T-helper 2 cell treated with Interferon-gamma antibody and Interleukin-4, amounts not matched to agents 100 ng/mL and 5 ng/mL, for 36 hours (primary cell): ENCODE data around the gene TOB1. TPM values are rescaled to one million over a fixed set of nuclear protein-coding genes. Genes with fewer than 3 reads are reported as not detected.

ENCODE experiments used
- intact Hi-C: fragments of 100-400 bp; cut with micrococcal nuclease; formaldehyde crosslinking; loops from one replicate; pipeline ENCODE4 v1.15.1; 2023
- total RNA-seq: library from RNA; stranded (reverse); gene quantifications from 2 replicates; pipeline ENCODE4 v1.2.3, GENCODE V29; 2022

The TOB1 gene, protein sequence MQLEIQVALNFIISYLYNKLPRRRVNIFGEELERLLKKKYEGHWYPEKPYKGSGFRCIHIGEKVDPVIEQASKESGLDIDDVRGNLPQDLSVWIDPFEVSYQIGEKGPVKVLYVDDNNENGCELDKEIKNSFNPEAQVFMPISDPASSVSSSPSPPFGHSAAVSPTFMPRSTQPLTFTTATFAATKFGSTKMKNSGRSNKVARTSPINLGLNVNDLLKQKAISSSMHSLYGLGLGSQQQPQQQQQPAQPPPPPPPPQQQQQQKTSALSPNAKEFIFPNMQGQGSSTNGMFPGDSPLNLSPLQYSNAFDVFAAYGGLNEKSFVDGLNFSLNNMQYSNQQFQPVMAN
- total RNA-seq = 32.6 and 34.3 TPM in 2 replicates

DNA sequence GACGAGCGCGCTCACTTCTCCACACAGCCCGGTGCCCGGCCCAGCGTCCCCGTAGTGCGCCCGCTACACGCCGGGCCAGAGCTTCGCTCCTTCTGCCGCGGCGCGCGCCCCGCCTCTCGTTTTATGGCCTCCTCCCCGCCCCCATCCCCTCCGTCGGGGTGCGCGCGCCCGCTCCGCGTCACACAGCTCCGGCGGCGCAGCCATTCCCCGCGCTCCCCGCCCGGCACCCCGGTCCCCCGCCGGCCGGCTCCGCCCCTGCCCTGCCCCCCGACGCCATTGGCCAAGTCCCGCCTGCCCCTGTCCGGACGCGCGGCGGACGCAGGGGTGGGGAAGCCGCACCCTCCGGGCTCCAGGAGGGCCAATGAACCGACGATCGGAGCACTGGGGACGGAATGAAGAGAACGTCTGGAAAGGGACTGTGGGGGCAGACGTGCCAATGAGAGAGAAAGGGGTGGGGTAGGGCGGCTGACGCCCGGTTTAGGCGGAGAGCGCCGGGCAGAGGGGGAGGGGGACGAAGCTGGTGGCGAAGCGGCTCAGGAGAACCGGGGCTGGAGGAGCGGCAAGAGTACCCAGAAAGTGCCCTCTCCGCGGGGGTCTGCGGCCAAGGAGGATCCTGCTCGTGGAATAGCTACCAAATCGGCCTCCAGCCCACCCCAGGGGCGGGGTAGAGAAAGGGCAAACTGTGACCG, at the start of gene TOB1:
Gene TOB1 (minus strand): TSS at position 94 of the 689 bp plus-strand sequence. CDS start 2,337 bp downstream, outside the sequence.
- intact Hi-C loops = loop anchor here (1.0 to 10.0 kb wide), 7 partner anchors 44 to 394 kb away; partner anchors contain the start of genes MBTD1, NME1 and UTP18

DNA sequence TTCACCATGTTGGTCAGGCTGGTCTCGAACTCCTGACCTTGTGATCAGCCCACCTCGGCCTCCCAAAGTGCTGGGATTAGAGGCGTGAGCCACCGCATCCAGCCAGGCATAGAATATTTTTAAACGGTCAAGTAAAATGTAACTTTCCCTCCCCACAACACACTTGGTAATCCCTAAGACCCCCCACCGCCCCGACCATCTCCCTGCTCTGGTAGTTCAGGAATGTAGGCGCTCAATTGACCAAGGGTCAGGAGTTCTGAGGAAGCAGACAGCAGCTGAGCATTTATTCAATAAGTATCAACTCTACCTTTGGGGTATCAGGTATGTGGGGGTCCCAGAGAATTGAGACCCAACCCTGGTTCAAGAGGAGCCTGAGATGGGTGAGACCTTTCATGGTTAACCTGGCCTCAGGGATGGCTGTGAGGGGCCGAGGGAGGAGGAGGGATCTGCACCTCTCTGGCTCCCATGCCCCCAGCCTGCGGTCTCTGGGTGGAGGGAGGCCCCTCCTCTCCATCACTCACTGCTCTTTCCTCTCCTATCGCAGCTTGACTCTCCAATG, 48.4 kb upstream of the TOB1 start:
- intact Hi-C loops = no loop called here

DNA sequence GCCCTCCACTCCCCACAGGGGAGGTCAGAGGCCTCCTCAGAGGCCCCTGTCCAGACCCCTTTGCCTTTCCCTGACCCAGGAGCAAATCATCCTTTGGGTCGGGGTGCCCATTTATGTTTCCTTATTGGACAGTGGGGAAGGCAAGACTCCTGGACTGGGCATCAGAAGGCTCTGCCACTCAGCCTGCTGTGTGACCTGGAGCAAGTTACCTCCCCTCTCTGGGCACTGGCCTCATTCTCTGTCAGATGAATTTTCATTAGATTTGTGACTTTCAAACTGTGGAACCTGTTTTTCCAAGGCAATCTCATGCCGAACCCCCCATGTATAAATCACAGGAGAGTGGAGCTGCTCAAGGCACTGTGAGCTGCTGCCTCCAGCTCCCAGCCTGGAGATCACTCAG, 47.0 kb upstream of the TOB1 start:
- intact Hi-C loops = no loop called here

DNA sequence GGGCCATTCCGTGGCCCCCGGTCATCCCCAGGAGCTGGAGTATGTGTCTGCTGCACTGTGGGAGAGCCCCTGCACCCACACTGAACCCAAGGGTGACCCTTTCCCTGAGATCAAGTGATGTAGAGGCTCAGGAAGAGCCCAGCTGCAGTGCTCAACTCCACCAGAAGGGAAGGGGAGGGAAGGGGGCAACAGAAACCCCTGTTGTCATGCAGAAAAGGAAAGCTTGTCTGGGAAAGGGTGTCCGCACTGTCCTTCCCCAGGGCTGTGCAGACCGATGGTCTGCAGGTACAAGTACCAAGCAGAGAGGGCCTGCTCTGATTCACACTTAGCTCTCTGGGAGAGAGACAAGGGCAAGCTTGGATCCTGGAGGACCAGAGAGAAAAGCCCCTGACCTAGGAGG, 45.7 kb upstream of the TOB1 start:
- intact Hi-C loops = loop anchor here (2.0 kb wide), 2 partner anchors 33 to 45 kb away; partner anchors contain the start of gene TOB1

DNA sequence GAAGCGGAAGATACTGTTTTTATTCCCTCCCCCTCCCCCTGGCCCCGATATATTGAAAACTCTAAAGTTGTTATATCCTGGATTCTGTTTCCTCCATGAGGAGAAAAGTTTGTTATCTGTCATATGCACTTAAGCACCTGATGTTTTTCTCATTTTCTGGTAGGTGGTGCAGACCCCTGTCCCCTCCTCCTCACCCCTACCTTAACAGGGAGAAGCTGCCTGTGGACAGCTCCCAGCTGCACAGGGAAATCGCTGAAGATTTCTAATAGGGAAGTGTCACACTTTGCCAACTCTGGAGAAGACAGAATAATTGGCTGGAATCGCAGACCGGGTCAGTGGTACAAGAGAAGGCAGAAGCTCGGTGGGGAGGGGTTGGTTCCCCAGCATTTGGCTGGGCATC, 45.3 kb upstream of the TOB1 start:
- intact Hi-C loops = loop anchor here (2.0 kb wide), 2 partner anchors 33 to 45 kb away; partner anchors contain the start of gene TOB1

DNA sequence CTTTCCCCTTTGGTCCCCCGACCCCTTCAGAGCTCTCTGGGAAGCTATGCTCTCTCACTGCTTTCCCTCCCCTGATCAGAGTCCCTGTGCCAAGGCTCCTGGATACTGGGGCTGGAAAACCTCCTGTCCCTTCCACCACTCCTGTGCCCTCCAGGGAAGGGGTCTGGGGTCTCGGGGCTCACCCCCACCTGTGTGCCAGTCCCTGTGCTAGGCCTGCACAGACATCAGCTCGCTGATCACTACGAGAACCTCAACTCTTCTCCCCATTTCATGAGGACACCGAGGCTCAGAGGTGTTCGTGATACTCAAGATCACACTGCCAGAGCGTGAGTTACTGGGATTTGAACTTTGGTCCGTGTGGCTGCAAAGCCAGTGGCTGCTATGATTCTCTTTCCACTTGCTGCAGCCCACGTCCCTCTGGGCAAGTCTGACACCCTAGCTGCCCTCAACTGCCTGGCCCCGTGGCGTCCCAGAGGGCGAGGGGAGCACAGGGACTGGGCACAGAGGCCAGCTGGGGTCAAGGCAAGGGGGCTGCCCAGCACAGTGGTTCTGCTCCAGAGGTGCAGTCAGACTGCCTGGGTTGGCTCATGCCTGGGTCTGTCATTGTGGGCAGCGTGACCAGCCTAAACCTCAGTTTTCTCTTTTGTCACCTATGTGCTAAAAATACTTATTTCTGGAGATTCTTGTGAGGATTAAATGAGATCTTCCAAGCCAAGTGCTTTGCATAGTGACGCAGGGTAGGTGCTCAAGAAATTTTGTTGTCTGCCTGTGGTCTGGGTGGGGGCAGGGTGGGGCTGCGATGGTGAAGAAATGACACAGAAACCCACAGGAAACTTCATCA, 43.8 kb upstream of the TOB1 start:
- intact Hi-C loops = loop anchor here (2.0 kb wide), 2 partner anchors 35 to 43 kb away; partner anchors contain the start of gene TOB1

DNA sequence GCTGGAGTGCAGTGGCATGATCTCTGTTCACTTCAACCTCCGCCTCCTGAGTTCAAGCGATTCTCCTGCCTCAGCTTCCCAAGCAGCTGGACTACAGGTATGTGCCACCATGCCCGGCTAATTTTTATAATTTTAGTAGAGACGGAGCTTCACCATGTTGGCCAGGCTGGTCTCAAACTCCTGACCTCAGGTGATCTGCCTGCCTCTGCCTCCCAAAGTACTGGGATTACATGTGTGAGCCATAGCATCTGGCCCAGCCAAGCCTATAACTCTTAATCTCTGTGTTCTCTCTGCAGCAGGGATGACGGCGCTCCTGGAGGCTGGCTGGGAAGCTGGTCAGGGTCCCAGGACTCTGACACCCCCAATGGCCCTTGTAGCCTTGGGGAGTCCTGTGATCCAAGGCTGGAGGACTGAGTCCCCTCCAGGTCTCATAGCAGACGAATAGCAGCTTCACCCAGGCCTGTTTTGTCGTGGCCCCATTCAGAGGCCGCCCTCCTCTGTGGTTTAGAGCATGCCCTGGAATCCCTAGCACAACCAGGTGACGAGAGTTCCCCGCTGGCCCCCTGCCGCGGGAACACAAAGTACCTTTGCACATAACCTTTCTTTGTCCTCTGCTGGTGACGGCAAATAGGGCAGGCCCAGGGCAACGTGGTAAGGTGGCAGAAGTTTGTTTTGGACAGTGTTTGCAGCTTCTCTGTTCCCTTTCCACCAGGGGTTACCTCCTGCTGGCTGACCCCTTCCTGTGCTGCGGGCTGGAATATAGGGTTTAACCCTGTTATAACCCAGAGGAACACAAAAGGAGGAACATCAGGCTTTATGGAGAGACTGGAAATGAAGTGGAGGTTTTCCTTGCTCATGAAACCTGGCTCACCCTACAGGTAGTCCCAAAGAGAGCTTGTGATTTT, 43.0 kb upstream of the TOB1 start:
- intact Hi-C loops = no loop called here

DNA sequence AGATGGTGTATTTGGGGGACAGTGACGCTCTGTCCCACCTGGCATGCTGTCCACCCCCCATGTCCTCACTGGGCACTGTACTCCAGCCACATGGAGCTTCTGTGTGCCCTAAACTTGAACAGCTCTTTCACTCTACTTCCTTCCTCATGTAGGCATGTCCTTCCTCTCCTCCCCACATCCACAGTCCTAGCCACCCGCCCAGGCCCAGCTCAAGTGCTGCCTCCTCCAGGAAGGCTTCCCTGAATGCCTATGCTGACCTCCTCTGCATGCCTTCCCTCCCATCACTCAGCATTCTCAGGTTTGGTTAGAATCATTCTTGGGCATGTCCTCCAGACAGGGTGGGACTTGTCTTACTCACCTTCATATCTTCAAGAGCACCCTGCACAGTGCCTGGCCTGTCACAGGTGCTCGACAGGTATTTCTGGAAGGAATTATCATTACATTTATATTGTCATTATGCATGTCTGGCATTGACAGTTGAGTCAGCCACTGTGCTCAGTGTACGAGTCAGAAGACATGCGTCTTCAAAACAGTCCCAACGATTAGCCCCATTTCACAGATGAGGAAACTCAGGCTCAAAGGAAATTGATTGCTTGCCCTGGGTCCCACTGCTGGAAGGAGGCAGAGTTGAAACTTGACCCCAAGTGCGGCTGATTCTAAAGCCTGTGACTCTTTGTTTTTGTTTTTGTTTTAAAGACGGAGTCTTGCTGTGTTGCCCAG, 42.1 kb upstream of the TOB1 start:
- intact Hi-C loops = no loop called here

DNA sequence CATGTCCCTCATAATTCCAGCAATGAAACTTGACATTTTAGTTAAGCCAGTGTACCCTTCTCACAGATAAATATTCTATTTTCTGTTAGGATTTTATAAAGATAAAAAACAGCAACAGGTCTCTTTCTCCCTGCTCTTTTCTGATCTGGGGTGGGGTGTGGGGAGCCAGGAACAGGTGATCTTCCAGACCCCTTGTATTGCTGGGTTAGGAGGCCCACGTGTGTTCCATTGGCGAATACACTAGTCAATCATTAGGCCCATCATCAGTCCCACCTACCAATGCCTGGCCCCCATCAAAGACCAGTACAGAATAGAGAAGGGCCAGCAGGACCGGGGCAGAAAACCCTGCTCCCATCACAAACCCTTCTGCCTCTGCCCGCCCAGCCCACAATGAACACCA, 40.3 kb upstream of the TOB1 start:
- intact Hi-C loops = no loop called here

DNA sequence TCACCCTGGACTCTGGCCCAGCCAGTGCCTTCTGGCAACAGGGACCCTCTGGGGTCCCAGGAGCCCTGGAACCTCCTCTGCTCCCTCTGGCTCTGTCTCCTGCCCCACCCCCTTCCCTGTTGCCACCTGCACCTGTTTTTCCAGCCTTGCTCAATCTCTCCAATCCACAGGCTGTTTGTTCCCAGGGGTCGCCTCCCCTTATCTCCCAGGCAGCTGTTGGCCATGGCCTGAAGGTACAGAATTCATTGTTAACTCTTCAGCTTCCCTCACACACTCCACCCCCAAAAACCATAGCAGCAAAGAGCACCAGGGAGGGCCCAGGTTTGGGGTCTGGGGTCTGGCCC, 39.3 kb upstream of the TOB1 start:
- intact Hi-C loops = no loop called here

DNA sequence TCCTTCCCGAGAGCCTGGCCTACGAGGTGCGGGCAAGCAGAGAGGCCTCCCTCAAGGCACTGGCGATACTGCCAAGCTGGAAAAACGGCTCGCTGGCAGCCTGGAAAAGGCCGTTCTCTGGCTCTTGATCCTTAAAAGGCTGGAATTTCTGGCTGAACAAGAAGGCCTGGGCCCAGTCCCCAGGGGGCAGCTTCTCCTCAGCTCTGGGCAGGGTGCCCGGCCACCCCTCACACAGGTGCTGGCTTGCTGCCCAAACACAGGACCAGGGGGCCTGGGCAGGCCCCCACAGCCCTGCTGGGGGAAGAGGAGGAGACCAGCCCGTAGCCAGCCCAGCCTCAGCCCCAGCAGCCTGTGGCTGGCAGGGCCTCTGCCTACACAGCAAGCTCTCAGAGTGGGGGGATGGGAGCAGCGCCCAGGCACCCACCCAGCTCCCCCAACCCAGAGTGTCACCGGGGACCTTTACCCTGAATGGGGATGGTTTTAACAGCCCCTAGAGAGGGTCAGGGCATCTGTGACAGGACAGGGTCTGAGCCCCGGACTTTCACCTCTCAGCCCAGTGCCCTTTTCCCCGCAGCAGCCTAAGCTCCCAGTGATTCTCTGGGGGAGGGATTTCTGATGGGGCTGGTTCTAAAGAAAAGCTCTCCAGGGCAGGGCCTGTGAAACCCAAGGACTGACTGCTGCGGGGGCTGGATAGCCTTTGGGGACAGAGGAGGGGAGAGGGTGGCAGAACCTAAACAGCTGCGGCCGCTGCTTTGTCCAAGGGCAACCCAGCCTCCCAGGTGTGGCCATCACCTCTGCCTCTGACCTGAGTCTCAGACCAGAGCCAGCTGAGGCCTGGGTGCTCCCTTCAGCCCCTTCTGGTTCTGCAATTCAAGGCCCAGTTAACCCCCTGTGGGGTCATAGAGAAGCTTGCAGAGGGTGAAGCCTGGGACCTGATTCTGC, 38.6 kb upstream of the TOB1 start:
- intact Hi-C loops = no loop called here

DNA sequence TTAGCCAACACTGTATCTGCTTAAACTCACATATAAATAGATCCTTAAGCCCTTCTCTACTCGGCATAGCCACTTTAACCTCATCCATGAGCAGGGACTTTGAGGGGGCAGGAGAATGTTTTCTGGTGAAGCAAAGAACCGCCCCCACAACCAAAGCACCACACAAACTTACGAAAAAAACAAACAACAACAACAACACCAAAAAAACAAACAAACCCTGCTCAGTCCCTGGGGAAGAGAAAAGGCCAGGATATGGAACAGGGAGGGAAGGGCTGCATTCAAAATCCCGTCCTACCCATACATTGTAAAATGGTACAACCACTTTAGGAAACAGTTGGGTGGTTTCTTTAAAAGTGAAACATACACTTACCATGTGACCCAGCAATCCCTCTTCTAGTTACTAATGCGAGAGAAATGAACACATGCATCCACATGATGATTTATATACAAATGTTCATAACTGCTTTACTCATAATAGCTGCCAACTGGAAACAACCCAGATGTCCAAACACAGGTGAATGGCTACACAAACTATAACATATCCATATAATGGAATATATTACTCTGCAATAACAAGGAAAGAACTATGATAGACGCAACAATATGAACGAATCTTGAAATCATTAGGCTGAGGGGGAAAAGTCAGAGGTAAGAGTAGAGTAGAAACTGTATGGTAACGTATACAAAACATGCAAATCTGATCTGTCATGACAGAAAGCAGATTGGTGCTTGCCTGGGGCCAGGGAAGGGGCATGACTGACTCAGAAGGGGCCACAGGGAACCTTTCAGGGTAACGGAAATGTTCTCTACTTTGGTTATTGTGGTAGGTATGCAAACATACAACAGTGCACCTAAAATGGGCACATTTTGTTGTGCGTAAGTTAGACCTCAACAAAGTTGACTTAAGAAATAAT, 37.7 kb upstream of the TOB1 start:
- intact Hi-C loops = no loop called here

DNA sequence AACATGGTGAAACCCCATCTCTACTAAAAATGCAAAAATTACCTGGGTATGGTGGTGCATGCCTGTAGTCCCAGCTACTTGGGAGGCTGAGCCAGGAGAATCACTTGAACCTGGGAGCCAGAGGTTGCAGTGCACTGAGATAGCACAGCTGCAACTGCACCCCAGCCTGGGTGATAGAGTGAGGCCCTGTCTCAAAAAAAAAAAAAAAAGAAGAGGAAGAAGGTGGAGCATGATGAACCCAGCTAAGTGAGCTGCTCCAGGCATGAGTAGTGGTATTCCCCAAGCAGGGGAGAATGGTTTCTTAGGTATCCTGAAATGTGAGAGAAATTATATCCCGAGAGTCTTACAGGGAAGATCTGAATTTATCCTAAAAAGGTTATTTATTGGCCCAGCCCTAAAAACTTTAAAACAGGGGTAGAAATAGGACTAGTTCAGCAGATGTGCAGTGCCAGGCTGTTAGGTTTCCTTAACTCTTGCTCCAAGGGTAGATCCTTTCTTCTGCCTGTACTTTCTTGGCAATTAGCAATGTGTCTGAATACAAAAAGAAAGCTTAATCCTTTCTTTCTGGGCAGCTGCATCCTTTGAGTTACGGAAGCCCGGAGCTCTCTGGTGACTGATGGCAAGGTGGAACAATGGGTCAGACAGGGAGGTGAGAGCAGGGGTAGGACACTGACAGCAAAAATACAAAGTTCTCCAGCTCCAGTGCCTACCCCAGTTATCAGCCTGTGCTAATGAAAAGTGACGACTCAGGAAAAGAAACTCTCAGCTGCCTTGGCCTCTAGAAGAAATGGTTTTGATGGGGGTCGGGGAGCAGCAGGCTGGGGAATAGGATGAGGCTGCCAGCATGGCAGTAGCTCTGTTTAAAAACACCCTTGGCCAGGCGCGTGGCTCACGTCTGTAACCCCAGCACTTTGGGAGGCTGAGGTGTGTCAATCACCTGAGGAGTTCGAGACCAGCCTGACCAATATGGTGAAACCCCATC, 36.5 kb upstream of the TOB1 start:
- intact Hi-C loops = no loop called here

DNA sequence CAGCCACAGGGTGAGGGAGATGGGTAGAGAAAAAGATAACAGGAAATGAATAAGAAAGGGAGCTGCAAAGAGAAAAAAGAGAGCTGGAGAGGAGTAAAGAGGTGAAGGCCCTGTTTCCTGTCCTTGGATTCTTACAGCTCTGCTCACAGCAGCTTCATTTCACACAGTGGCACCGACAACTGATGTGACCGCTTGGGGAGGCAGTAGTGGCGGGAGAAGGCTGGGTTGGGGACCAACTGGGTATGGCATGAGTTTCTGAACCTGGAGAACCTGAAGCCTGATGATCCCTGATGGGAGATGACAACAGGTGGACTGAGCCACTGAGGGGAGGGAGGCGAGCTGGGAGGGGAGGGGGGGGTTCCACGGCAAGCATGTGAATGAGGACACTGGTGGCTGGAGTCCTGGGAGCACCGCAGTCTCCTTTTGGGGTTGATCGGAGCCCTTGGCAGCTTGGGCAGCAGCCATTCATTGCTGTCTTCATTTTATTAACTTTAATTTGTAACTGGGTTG, 34.3 kb upstream of the TOB1 start:
- intact Hi-C loops = no loop called here

DNA sequence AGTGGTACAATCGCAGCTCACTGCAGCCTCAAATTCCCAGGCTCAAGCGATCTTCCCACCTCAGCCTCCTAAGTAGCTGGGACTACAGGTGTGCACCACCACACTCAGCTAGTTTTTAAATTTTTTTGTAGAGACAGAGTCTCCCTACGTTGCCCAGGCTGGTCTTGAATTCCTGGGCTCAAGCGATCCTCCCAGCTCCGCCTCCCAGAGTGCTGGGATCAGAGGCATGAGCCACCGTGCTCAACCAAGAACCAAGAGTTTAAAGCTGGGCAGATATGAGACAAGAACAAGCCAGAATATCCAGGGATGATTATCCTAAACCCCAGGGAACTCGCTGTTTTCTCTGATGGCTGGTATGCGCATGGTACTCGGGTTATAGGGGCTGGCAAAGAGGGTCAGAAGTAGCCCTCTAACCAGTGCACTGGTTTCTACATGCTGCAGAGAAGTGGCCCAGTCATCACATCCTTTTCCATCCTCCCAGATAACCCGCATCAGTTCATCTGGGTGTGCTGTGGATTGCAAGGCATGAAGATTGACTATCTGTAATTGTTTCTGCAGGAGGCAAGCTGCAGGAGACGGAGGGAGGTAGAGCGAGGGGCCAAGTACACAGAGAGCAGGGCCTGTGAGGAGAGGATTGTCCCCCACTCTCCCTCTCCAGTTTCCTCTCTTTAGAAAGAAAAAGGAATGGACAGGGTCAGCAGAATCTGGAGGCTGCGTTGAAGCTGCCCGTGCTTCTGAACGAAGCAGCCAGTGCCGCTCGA, 33.6 kb upstream of the TOB1 start:
- intact Hi-C loops = no loop called here
